ENCODE measurements around the gene TIGD7. TPM values are rescaled to one million over a fixed set of nuclear protein-coding genes. Genes with fewer than 3 reads are reported as not detected.

The TIGD7 gene
- total RNA-seq, 1 experiment from 2014 or later, result 9.3 TPM

DNA sequence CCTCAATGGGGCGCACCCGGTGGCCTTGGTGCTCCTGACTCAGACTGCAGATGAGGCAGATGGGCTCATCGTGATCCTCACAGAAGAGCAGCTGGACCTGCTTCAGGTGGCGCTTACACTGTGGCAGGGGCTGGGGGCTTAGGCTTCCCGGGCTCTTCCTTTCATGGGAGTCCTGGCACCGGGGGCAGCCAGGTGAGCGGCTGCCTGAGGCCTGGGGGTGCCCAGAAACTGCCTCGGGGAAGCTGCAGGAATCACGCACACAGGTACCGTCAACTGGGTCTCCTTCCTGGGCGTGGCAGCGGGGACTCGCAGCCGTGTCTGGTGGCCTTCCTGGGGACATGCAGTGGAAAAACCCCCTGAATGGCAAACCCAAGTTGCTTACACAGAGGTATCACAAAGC, 55.8 kb downstream of the TIGD7 start:
- CTCF ChIA-PET, result no interaction called here
- no peaks in the 10 kb centered on the region for H3K9me3 Mint-ChIP-seq (ENCODE audit: low read depth, unreplicated experiment)
- BruUV-seq (replicated peaks), result no TSS peak
- H3K4me3 Mint-ChIP-seq (ENCODE audit: low read depth, unreplicated experiment), result no peak overlapping the region
- intact Hi-C loops (cut with micrococcal nuclease; ENCODE audit: unreplicated experiment), result no loop called here
- H3K27me3 Mint-ChIP-seq (ENCODE audit: unreplicated experiment), result peaks cover 23% of the 10 kb centered on the region
- H3K36me3 Mint-ChIP-seq (ENCODE audit: insufficient read depth, unreplicated experiment), result no peaks in the 10 kb centered on the region
- H3K4me1 Mint-ChIP-seq (ENCODE audit: low read depth, unreplicated experiment), result no peaks in the 10 kb centered on the region
- no peak overlapping the region for H3K27ac Mint-ChIP-seq (ENCODE audit: unreplicated experiment)
- DNase-seq, result no peak
- TF ChIP-seq, protein P1, sequence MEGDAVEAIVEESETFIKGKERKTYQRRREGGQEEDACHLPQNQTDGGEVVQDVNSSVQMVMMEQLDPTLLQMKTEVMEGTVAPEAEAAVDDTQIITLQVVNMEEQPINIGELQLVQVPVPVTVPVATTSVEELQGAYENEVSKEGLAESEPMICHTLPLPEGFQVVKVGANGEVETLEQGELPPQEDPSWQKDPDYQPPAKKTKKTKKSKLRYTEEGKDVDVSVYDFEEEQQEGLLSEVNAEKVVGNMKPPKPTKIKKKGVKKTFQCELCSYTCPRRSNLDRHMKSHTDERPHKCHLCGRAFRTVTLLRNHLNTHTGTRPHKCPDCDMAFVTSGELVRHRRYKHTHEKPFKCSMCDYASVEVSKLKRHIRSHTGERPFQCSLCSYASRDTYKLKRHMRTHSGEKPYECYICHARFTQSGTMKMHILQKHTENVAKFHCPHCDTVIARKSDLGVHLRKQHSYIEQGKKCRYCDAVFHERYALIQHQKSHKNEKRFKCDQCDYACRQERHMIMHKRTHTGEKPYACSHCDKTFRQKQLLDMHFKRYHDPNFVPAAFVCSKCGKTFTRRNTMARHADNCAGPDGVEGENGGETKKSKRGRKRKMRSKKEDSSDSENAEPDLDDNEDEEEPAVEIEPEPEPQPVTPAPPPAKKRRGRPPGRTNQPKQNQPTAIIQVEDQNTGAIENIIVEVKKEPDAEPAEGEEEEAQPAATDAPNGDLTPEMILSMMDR (IDR thresholded peaks at IDR 0.05; ENCODE audit: unreplicated experiment), result no peak

DNA sequence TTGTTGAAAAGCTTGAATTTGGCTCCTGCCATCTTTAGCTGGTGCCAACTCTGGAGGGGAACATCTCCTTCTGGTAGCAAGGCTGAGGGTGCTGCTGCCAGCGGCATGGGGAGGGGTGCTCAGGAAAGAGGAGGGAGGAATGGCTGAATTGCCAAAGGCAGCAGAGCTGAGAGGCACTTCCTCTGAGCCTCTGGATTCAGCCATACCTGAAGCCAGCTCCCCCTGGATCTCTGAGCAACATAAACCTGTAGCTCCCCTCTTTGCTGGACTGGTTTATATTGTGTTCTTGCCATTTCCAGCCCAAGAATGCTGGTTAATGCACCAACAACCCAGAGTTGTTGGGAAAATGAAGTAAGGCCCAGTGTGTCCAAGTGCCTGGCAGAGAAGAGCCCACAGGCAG, 56.2 kb downstream of the TIGD7 start:
- TF ChIP-seq, protein P1 (IDR thresholded peaks at IDR 0.05; ENCODE audit: unreplicated experiment), result no peak
- peaks cover 4% of the 10 kb centered on the region for H3K4me1 Mint-ChIP-seq (ENCODE audit: low read depth, unreplicated experiment)
- no peaks in the 10 kb centered on the region for H3K36me3 Mint-ChIP-seq (ENCODE audit: insufficient read depth, unreplicated experiment)
- no TSS peak for BruUV-seq (replicated peaks)
- H3K27ac Mint-ChIP-seq (ENCODE audit: unreplicated experiment), result no peak overlapping the region
- no peak overlapping the region for H3K4me3 Mint-ChIP-seq (ENCODE audit: low read depth, unreplicated experiment)
- H3K9me3 Mint-ChIP-seq (ENCODE audit: low read depth, unreplicated experiment), result no peaks in the 10 kb centered on the region
- peaks cover 28% of the 10 kb centered on the region for H3K27me3 Mint-ChIP-seq (ENCODE audit: unreplicated experiment)
- DNase-seq, result no peak
- CTCF ChIA-PET, result no interaction called here
- intact Hi-C loops (cut with micrococcal nuclease; ENCODE audit: unreplicated experiment), result no loop called here

Other genes starting within 250 kb of the TIGD7 start
- gene IL32, start 239.8 kb downstream of the TIGD7 start, total RNA-seq (2022), result 81.8 and 89.0 TPM in 2 replicates
- not detected in 2 replicates for gene ZSCAN10, start 206.1 kb downstream of the TIGD7 start, total RNA-seq (2022)
- gene ZNF205, start 192.8 kb downstream of the TIGD7 start, total RNA-seq (2022), result 17.2 and 17.7 TPM in 2 replicates
- gene ZNF213, start 170.4 kb downstream of the TIGD7 start, total RNA-seq (2022), result 9.8 and 11.8 TPM in 2 replicates
- gene OR1F1, start 117.2 kb downstream of the TIGD7 start, total RNA-seq (2022), result 0.40 and 0.54 TPM in 2 replicates
- 12.7 and 14.6 TPM in 2 replicates for gene ZNF200, start 70.3 kb downstream of the TIGD7 start, total RNA-seq (2022)
- gene MEFV, start 48.8 kb downstream of the TIGD7 start, total RNA-seq (2022), result not detected in 2 replicates
- gene ZNF263, start 21.9 kb downstream of the TIGD7 start, total RNA-seq (2022), result 46.9 and 51.2 TPM in 2 replicates
- gene ZNF75A, start 67 bp upstream of the TIGD7 start, total RNA-seq (2022), result 46.8 and 50.5 TPM in 2 replicates
- gene OR2C1, start 50.5 kb upstream of the TIGD7 start, total RNA-seq (2022), result not detected in 2 replicates
- gene ZSCAN32, start 95.6 kb upstream of the TIGD7 start, total RNA-seq (2022), result 23.8 and 26.1 TPM in 2 replicates
- gene ZNF174, start 95.8 kb upstream of the TIGD7 start, total RNA-seq (2022), result 13.8 and 14.3 TPM in 2 replicates
- gene ZNF597, start 138.1 kb upstream of the TIGD7 start, total RNA-seq (2022), result 2.7 TPM in 2 replicates
- 53.2 and 63.4 TPM in 2 replicates for gene NAA60, start 138.2 kb upstream of the TIGD7 start, total RNA-seq (2022)
- gene C16orf90, start 190.1 kb upstream of the TIGD7 start, total RNA-seq (2022), result not detected in 2 replicates
- gene CLUAP1, start 195.6 kb upstream of the TIGD7 start, total RNA-seq (2022), result 28.5 and 30.6 TPM in 2 replicates

Data from Calu3 (cell line).